ENCODE results near the gene KRTAP9-9.

KRTAP9-9 gene

DNA sequence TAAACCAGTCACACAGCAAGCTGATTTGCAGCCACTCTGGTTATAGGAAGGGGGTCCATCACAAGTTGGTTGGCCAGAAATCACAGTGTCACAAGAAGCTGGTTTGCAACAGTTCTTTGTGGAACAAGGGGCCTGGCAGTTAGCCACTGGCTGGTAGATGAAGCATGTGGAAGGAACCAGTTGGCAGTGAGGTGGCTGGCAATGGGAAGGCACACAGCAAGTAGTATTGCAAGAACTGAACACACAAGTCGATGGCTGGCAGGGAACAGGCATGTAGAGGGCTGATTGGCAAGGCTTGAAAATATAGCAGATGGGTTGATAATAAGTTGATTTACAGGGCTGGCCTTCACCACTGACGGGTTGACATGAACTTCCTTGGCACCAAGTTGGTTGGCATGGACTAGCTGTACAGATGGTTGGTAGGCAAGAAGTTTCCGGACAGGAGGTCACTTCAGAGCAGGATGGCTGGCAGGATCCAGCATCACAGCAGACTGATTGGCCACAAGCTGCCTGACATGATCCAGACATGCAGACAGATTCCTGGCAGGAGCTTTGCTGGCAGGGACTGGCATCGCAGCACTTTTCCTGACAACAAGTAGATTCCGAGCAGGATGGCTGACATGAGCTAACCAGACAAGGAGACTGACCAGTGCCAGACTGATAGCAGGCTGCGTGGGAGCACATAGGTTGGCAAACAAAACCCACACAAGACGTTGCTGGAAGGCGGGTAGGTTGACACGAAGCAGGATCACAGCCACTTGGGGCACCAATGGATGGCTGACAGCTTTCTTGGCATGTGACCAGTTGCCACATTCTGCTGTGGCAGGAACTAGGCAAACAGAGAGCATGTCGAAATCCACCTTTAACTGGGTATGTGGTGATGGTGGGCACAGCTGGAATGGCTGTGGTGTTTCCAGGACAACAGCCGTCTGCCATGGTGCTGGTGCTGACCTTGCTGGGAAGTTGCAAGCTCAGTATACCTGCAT lies 47.0 kb downstream of the KRTAP9-9 start, which contains the start of gene KRTAP29-1:
Gene KRTAP29-1 (minus strand): TSS at position 936 of the 986 bp plus-strand sequence. CDS start 0 bp downstream, at position 936.
- H3K27ac ChIP-seq, result no peak within 1 kb of the TSS
- DNase-seq, result no peak
- no peaks in the 10 kb centered on the region for H3K27me3 ChIP-seq (replicated peaks)
- TF ChIP-seq, protein P1, sequence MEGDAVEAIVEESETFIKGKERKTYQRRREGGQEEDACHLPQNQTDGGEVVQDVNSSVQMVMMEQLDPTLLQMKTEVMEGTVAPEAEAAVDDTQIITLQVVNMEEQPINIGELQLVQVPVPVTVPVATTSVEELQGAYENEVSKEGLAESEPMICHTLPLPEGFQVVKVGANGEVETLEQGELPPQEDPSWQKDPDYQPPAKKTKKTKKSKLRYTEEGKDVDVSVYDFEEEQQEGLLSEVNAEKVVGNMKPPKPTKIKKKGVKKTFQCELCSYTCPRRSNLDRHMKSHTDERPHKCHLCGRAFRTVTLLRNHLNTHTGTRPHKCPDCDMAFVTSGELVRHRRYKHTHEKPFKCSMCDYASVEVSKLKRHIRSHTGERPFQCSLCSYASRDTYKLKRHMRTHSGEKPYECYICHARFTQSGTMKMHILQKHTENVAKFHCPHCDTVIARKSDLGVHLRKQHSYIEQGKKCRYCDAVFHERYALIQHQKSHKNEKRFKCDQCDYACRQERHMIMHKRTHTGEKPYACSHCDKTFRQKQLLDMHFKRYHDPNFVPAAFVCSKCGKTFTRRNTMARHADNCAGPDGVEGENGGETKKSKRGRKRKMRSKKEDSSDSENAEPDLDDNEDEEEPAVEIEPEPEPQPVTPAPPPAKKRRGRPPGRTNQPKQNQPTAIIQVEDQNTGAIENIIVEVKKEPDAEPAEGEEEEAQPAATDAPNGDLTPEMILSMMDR (IDR thresholded peaks at IDR 0.05; ENCODE audit: low read depth, low read length, missing control alignments), result no peak
- no peak within 1 kb of the TSS for H3K4me3 ChIP-seq (ENCODE audit: low read depth, low read length)
- in situ Hi-C loops (cut with HindIII; ENCODE audit: low pct_ligation_motif_present, low sequenced_read_pairs), result no loop called here
- H3K36me3 ChIP-seq (replicated peaks), result no peaks in the 10 kb centered on the region

- DNase-seq, result no peak
- no peaks in the 10 kb centered on the region for H3K27me3 ChIP-seq (replicated peaks)
- TF ChIP-seq, protein P1 (IDR thresholded peaks at IDR 0.05; ENCODE audit: low read depth, low read length, missing control alignments), result no peak
- no peak overlapping the region for H3K4me3 ChIP-seq (ENCODE audit: low read depth, low read length)
- H3K27ac ChIP-seq, result no peak overlapping the region
- in situ Hi-C loops (cut with HindIII; ENCODE audit: low pct_ligation_motif_present, low sequenced_read_pairs), result no loop called here
- H3K36me3 ChIP-seq (replicated peaks), result no peaks in the 10 kb centered on the region
Measured at GRCh38 chr17:41302981-41303380, 47.8 kb downstream of the KRTAP9-9 start.

DNA sequence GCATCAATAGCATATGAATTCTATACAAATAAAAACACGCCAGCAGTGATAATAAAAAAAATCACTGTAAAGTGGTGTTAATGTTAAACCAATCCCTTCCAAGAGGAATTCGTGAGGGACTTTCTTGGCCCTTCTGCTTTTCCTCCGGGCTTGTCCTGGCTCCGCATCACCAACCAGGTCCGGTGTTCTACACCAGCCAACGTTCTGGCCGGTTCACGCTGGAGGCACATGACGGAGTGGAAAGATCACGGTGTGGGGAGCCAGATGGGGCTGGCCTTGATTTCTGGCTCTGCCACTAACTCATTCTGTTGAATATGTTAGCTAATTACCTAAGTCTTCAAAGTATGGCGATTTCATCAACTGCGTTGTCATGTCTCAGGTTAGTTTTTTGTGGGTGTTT lies 48.9 kb downstream of the KRTAP9-9 start:
- no peaks in the 10 kb centered on the region for H3K27me3 ChIP-seq (replicated peaks)
- in situ Hi-C loops (cut with HindIII; ENCODE audit: low pct_ligation_motif_present, low sequenced_read_pairs), result no loop called here
- no peak for DNase-seq
- no peaks in the 10 kb centered on the region for H3K36me3 ChIP-seq (replicated peaks)
- no peak overlapping the region for H3K4me3 ChIP-seq (ENCODE audit: low read depth, low read length)
- TF ChIP-seq, protein P1 (IDR thresholded peaks at IDR 0.05; ENCODE audit: low read depth, low read length, missing control alignments), result no peak
- no peak overlapping the region for H3K27ac ChIP-seq

All from brain microvascular endothelial cell (primary cell).